ENCODE measurements around the gene ADGRG7. TPM values are rescaled to one million over a fixed set of nuclear protein-coding genes. Genes with fewer than 3 reads are reported as not detected.

Gene ADGRG7
- total and polyA plus RNA-seq, 9 of the 15 experiments (the other 6 are each of a cell fraction or from before 2014, with no cell fraction given) = 0.03 TPM; not detected in 7

DNA sequence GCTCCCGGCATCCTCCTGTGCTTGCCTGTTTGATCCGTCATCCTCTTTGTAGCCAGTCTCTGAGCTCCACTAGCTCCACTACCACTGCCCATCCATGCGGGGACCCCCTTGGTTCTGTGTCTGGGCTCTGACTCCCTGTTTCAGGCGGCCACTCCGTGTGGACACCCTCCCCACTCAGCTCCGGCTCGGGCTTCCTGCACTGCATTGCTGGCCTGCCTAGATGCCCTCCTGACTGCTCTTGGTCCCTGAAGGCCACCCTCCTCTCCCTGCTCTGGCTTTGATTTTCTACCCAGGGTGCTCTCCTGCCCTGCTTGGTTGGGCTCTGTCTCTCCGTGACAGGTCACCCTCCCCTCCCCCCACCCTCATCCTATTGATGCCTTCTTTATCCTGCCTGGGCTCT, 4.0 kb upstream of the ADGRG7 start:
- BruUV-seq (replicated peaks) = no TSS peak
- ChIA-PET POLR2A (no interaction called here), CTCF (ENCODE audit: low intra/inter-chr PET ratio) (no interaction called here)
- no peak overlapping the region for H3K4me2 ChIP-seq (ENCODE audit: insufficient read depth, low read length)
- FAIRE-seq (no peak), DNase-seq (ENCODE audit: extremely low read depth in 1 of 4, low spot score in 3 of 4) (no peak), ATAC-seq (no peak)
- no peak overlapping the region for H3K27ac ChIP-seq (ENCODE audit: extremely low read depth, low read depth, low read length)
- WGBS (ENCODE audit: insufficient coverage, low coverage, missing lambda C conversion rate) = 66% methylated on average over 2 of the region's 8 CpGs
- no peak overlapping the region for H3K9ac ChIP-seq (ENCODE audit: insufficient read depth in 1 of 2, low read depth in 2 of 2, low read length in 2 of 2)
- in situ Hi-C loops (cut with MboI) (loop anchor here (25.0 kb wide), 1 partner anchor 768 kb away; no protein-coding TSS in a partner anchor), intact Hi-C loops (cut with micrococcal nuclease) (no loop called here)
- H3K4me3 ChIP-seq = no peak overlapping the region
- TF ChIP-seq NR4A1 (CRISPR knock-in tag; IDR thresholded peaks at IDR 0.05) (no peak), NR4A1 (tag; IDR thresholded peaks at IDR 0.05) (no peak), ILK (tag; IDR thresholded peaks at IDR 0.05; ENCODE audit: borderline replicate concordance, low read depth) (no peak), ZNF76 (CRISPR knock-in tag; IDR thresholded peaks at IDR 0.05; ENCODE audit: borderline replicate concordance) (no peak), MBD2 (IDR thresholded peaks at IDR 0.05; ENCODE audit: borderline replicate concordance, low read depth) (no peak), POLR2A (conservative IDR thresholded peaks at IDR 0.05) (no peak), HNRNPH1 (optimal IDR thresholded peaks at IDR 0.05; ENCODE audit: low read depth, low read length) (no peak), EZH2 (IDR thresholded peaks at IDR 0.05; ENCODE audit: borderline replicate concordance, low read depth, low read length) (no peak), BRD9 (IDR thresholded peaks at IDR 0.05; ENCODE audit: low read depth, partially characterized antibody) (no peak), ZNF79 (CRISPR knock-in tag; IDR thresholded peaks at IDR 0.05; ENCODE audit: low read depth) (no peak)
- TF ChIP-seq, protein P1, sequence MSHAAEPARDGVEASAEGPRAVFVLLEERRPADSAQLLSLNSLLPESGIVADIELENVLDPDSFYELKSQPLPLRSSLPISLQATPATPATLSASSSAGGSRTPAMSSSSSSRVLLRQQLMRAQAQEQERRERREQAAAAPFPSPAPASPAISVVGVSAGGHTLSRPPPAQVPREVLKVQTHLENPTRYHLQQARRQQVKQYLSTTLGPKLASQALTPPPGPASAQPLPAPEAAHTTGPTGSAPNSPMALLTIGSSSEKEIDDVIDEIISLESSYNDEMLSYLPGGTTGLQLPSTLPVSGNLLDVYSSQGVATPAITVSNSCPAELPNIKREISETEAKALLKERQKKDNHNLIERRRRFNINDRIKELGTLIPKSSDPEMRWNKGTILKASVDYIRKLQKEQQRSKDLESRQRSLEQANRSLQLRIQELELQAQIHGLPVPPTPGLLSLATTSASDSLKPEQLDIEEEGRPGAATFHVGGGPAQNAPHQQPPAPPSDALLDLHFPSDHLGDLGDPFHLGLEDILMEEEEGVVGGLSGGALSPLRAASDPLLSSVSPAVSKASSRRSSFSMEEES (CRISPR knock-in tag; IDR thresholded peaks at IDR 0.05) = no peak
- TF ChIP-seq, protein P2, sequence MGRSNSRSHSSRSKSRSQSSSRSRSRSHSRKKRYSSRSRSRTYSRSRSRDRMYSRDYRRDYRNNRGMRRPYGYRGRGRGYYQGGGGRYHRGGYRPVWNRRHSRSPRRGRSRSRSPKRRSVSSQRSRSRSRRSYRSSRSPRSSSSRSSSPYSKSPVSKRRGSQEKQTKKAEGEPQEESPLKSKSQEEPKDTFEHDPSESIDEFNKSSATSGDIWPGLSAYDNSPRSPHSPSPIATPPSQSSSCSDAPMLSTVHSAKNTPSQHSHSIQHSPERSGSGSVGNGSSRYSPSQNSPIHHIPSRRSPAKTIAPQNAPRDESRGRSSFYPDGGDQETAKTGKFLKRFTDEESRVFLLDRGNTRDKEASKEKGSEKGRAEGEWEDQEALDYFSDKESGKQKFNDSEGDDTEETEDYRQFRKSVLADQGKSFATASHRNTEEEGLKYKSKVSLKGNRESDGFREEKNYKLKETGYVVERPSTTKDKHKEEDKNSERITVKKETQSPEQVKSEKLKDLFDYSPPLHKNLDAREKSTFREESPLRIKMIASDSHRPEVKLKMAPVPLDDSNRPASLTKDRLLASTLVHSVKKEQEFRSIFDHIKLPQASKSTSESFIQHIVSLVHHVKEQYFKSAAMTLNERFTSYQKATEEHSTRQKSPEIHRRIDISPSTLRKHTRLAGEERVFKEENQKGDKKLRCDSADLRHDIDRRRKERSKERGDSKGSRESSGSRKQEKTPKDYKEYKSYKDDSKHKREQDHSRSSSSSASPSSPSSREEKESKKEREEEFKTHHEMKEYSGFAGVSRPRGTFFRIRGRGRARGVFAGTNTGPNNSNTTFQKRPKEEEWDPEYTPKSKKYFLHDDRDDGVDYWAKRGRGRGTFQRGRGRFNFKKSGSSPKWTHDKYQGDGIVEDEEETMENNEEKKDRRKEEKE (IDR thresholded peaks at IDR 0.05; ENCODE audit: borderline replicate concordance in 1 of 2, control insufficient read depth in 1 of 2, low read depth in 2 of 2, low read length in 1 of 2) = no peak
- TF ChIP-seq, protein P3, sequence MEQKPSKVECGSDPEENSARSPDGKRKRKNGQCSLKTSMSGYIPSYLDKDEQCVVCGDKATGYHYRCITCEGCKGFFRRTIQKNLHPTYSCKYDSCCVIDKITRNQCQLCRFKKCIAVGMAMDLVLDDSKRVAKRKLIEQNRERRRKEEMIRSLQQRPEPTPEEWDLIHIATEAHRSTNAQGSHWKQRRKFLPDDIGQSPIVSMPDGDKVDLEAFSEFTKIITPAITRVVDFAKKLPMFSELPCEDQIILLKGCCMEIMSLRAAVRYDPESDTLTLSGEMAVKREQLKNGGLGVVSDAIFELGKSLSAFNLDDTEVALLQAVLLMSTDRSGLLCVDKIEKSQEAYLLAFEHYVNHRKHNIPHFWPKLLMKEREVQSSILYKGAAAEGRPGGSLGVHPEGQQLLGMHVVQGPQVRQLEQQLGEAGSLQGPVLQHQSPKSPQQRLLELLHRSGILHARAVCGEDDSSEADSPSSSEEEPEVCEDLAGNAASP (IDR thresholded peaks at IDR 0.05) = no peak
- H4K20me1 ChIP-seq (replicated peaks; ENCODE audit: control insufficient read depth, insufficient read depth, low read length) = no peaks in the 10 kb centered on the region
- no peaks in the 10 kb centered on the region for H3K27me3 ChIP-seq (ENCODE audit: control insufficient read depth in 2 of 2, insufficient read depth in 2 of 2, low read length in 2 of 2)
- no peaks in the 10 kb centered on the region for H3K9me3 ChIP-seq (replicated peaks; ENCODE audit: control insufficient read depth, insufficient read depth, low read depth, low read length)
- H3K36me3 ChIP-seq (ENCODE audit: control insufficient read depth, insufficient read depth, low read length) = no peaks in the 10 kb centered on the region
- peaks cover 0 to 8% of the 10 kb centered on the region in 2 experiments; a peak in 3 of 5 replicates for H3K4me1 ChIP-seq (replicated peaks in 1 of 2; ENCODE audit: control insufficient read depth in 2 of 2, insufficient read depth in 2 of 2, low read length in 2 of 2)
- no peaks in the 10 kb centered on the region for H3K9me1 ChIP-seq (ENCODE audit: control insufficient read depth, insufficient read depth, low read length)
- no peak overlapping the region for H2AFZ ChIP-seq (ENCODE audit: low read depth, low read length)
- no peaks in the 10 kb centered on the region for H3K79me2 ChIP-seq (ENCODE audit: control insufficient read depth, insufficient read depth, low read length)
